ENCODE data around the gene HOXA10.

HOXA10 gene

GRCh38 chr7:27189997-27190748 lies 16.1 kb upstream of the HOXA10 start:
- DNase-seq (ENCODE audit: low spot score), result no peak

GRCh38 chr7:27189295-27189996 lies 15.3 kb upstream of the HOXA10 start:
- no peak for DNase-seq (ENCODE audit: low spot score)

- DNase-seq (ENCODE audit: low spot score), result no peak
These were observed 14.5 kb upstream of the HOXA10 start for GRCh38 chr7:27188386-27189294.

- no peak for DNase-seq (ENCODE audit: low spot score)
These were observed 13.6 kb upstream of the HOXA10 start for GRCh38 chr7:27187475-27188385.

GRCh38 chr7:27186668-27187474 lies 12.8 kb upstream of the HOXA10 start:
- DNase-seq (ENCODE audit: low spot score), result no peak

GRCh38 chr7:27185854-27186667 lies 11.9 kb upstream of the HOXA10 start:
- no peak for DNase-seq (ENCODE audit: low spot score)

- no peak for DNase-seq (ENCODE audit: low spot score)
These were observed 11.1 kb upstream of the HOXA10 start, which contains the start of gene HOXA11 for GRCh38 chr7:27185013-27185853. TSS of gene HOXA11 (minus strand) at chr7:27185232. CDS start at chr7:27185144, 88 bp downstream.

- DNase-seq (ENCODE audit: low spot score), result no peak
These were observed 10.4 kb upstream of the HOXA10 start for GRCh38 chr7:27184337-27185012.

GRCh38 chr7:27183682-27184336 lies 9.7 kb upstream of the HOXA10 start:
- no peak for DNase-seq (ENCODE audit: low spot score)

- DNase-seq (ENCODE audit: low spot score), result no peak
These were observed 9.0 kb upstream of the HOXA10 start for GRCh38 chr7:27182861-27183681.

GRCh38 chr7:27182285-27182841 lies 8.2 kb upstream of the HOXA10 start:
- no peak for DNase-seq (ENCODE audit: low spot score)

- no peak for DNase-seq (ENCODE audit: low spot score)
These were observed 7.7 kb upstream of the HOXA10 start for GRCh38 chr7:27181795-27182275.

- no peak for DNase-seq (ENCODE audit: low spot score)
These were observed 6.6 kb upstream of the HOXA10 start for GRCh38 chr7:27180431-27181420.

- DNase-seq (ENCODE audit: low spot score), result peak; percentile 85
These were observed 5.6 kb upstream of the HOXA10 start for GRCh38 chr7:27179503-27180430.
